Fibroblast of lung (primary cell): ENCODE measurements around the gene DDRGK1. TPM values are rescaled to one million over a fixed set of nuclear protein-coding genes. Genes with fewer than 3 reads are reported as not detected.

ENCODE experiments used
- DNase-seq, 2 donors: peaks; one replicate each; pipeline versions ENCODE4 v3.0.0 to v3.0.0-alpha.2; 2010; ENCODE audit warnings: low read depth in 2 of 2
- H2AFZ ChIP-seq: 2 replicates; pipeline ENCODE4 v1.5.1; 2012; ENCODE audit warnings: low read length, control low read depth, inconsistent platforms
- H3K27ac ChIP-seq: 2 replicates; pipeline ENCODE4 v1.5.1; 2011; ENCODE audit warnings: low read length, control low read depth; ENCODE audit not compliant: insufficient read depth
- H3K27me3 ChIP-seq: 2 replicates; pipeline ENCODE4 v1.5.1; 2011; ENCODE audit warnings: mild to moderate bottlenecking, low read length; ENCODE audit not compliant: control insufficient read depth, insufficient read depth
- H3K36me3 ChIP-seq: 2 replicates; pipeline ENCODE4 v1.5.1; 2011; ENCODE audit warnings: low read length; ENCODE audit not compliant: control insufficient read depth, insufficient read depth
- H3K4me1 ChIP-seq: 2 replicates; pipeline ENCODE4 v1.5.1; 2011; ENCODE audit warnings: low read length; ENCODE audit not compliant: control insufficient read depth, insufficient read depth; ENCODE audit errors: extremely low read depth
- H3K4me2 ChIP-seq: 2 replicates; pipeline ENCODE4 v1.5.1; 2011; ENCODE audit warnings: low read length, control low read depth; ENCODE audit not compliant: insufficient read depth; ENCODE audit errors: extremely low read depth
- H3K4me3 ChIP-seq, 4 experiments: fragments of 200-600 bp in 1 of 4; sonication (generic) in 1 of 4; replicated peaks in 1 of 4; 2 replicates each; pipeline ENCODE4 v1.5.1; 2011 to 2016; ENCODE audit warnings: low read length in 4 of 4, low read depth in 3 of 4, mild to moderate bottlenecking in 3 of 4, control low read depth in 2 of 4, inconsistent platforms in 1 of 4, mixed read lengths in 1 of 4; ENCODE audit not compliant: insufficient read depth in 1 of 4; ENCODE audit errors: control extremely low read depth in 1 of 4
- H3K79me2 ChIP-seq: 2 replicates; pipeline ENCODE4 v1.5.1; 2012; ENCODE audit warnings: mild to moderate bottlenecking, low read length, inconsistent platforms; ENCODE audit not compliant: control insufficient read depth, insufficient read depth
- H3K9ac ChIP-seq: 2 replicates; pipeline ENCODE4 v1.5.1; 2011; ENCODE audit warnings: mild to moderate bottlenecking, low read length, control low read depth; ENCODE audit not compliant: insufficient read depth
- H3K9me3 ChIP-seq: 2 replicates; pipeline ENCODE4 v1.5.1; 2012; ENCODE audit warnings: low read depth, low read length; ENCODE audit not compliant: control insufficient read depth, insufficient read depth
- H4K20me1 ChIP-seq: 2 replicates; pipeline ENCODE4 v1.5.1; 2011; ENCODE audit warnings: low read length; ENCODE audit not compliant: control insufficient read depth, insufficient read depth; ENCODE audit errors: extremely low read depth
- CTCF ChIP-seq, 2 donors: IDR thresholded peaks in 1 of 2; conservative IDR thresholded peaks in 1 of 2; 1 replicate in 1 of 2; 2 replicates in 1 of 2; pipeline ENCODE4 v1.5.1; 2011 to 2012; ENCODE audit warnings: low read length in 2 of 2, control low read depth in 1 of 2, inconsistent platforms in 1 of 2, low read depth in 1 of 2, mild to moderate bottlenecking in 1 of 2
- EZH2 ChIP-seq: IDR thresholded peaks from 2 replicates; pipeline ENCODE4 v1.5.1; 2012; ENCODE audit warnings: low read length, control low read depth, mild to moderate bottlenecking; ENCODE audit errors: missing control alignments
- polyA plus RNA-seq, 2 donors: library from polyadenylated mRNA; depleted of rRNA in 1 of 2; stranded (reverse) in 1 of 2; unstranded in 1 of 2; fragments of >200 nt; gene quantifications; 2 replicates each; pipeline ENCODE4 v1.2.1, GENCODE V29; 2011 to 2012; ENCODE audit warnings: missing spikeins in 1 of 2
- total RNA-seq: library from RNA; depleted of rRNA; stranded (reverse); fragments of >200 nt; gene quantifications from 2 replicates; pipeline ENCODE4 v1.2.1, GENCODE V29; 2014

DDRGK1 gene
- total and polyA plus RNA-seq, 2 donors (not counting 1 experiment from before 2014, with no cell fraction given), result 35.5 to 37.5 TPM

GRCh38 chr20:3227936-3228749, 23.7 kb upstream of the DDRGK1 start:
- no peaks in the 10 kb centered on the region for H3K79me2 ChIP-seq
- H3K27me3 ChIP-seq, result no peaks in the 10 kb centered on the region
- H3K4me3 ChIP-seq, result no peak overlapping the region
- H3K36me3 ChIP-seq, result peaks cover 1% of the 10 kb centered on the region
- H4K20me1 ChIP-seq, result no peaks in the 10 kb centered on the region
- H3K4me1 ChIP-seq, result no peaks in the 10 kb centered on the region
- TF ChIP-seq CTCF (conservative IDR thresholded peaks at IDR 0.05 in 1 of 2, IDR thresholded peaks at IDR 0.05 in 1 of 2; ENCODE audit: low read depth in 1 of 2, low read length in 2 of 2) (no peak), EZH2 (no peak)
- no peak overlapping the region for H3K27ac ChIP-seq
- H2AFZ ChIP-seq, result no peak overlapping the region
- no peak overlapping the region for H3K9ac ChIP-seq
- H3K4me2 ChIP-seq, result no peak overlapping the region
- no peak for DNase-seq
- no peaks in the 10 kb centered on the region for H3K9me3 ChIP-seq

GRCh38 chr20:3227506-3227905, 23.0 kb upstream of the DDRGK1 start:
- peak in 1 of 2 donors; percentile 30 for DNase-seq
- Histone ChIP-seq H3K4me1 (no peaks in the 10 kb centered on the region), H2AFZ (no peak overlapping the region), H3K4me2 (no peak overlapping the region), H3K27ac (no peak overlapping the region), H3K36me3 (peaks cover 1% of the 10 kb centered on the region), H3K9ac (no peak overlapping the region), H3K79me2 (no peaks in the 10 kb centered on the region), H3K4me3 (no peak overlapping the region), H3K9me3 (no peaks in the 10 kb centered on the region), H3K27me3 (no peaks in the 10 kb centered on the region), H4K20me1 (no peaks in the 10 kb centered on the region)
- TF ChIP-seq EZH2 (no peak), CTCF (conservative IDR thresholded peaks at IDR 0.05 in 1 of 2, IDR thresholded peaks at IDR 0.05 in 1 of 2; ENCODE audit: low read depth in 1 of 2, low read length in 2 of 2) (no peak)

GRCh38 chr20:3226864-3227263, 22.4 kb upstream of the DDRGK1 start:
- H3K9me3 ChIP-seq, result no peaks in the 10 kb centered on the region
- no peak overlapping the region for H2AFZ ChIP-seq
- H3K36me3 ChIP-seq, result peaks cover 1% of the 10 kb centered on the region
- H3K4me1 ChIP-seq, result no peaks in the 10 kb centered on the region
- H3K27me3 ChIP-seq, result no peaks in the 10 kb centered on the region
- no peak overlapping the region for H3K27ac ChIP-seq
- TF ChIP-seq EZH2, result no peak
- H3K4me2 ChIP-seq, result no peak overlapping the region
- DNase-seq, result no peak
- H3K4me3 ChIP-seq, result no peak overlapping the region
- no peaks in the 10 kb centered on the region for H3K79me2 ChIP-seq
- H4K20me1 ChIP-seq, result no peaks in the 10 kb centered on the region
- H3K9ac ChIP-seq, result no peak overlapping the region
